Stimulated activated CD4-positive, alpha-beta T cell treated with anti-CD3 and anti-CD28 coated beads, TNF-alpha, amount 100 ng/mL, for 48 hours (primary cell): Measurements from ENCODE around the gene TMED9.
"Not testable (repeated sequence)": the region's sequence is repeated elsewhere in the genome, so short reads cannot be mapped to it uniquely, and the experiment has no call there.

Experiments
- DNase-seq, 3 donors: peaks; one replicate each; pipeline ENCODE4 v3.0.0-alpha.2; 2020; ENCODE audit warnings: low read depth in 3 of 3

Gene TMED9

DNA sequence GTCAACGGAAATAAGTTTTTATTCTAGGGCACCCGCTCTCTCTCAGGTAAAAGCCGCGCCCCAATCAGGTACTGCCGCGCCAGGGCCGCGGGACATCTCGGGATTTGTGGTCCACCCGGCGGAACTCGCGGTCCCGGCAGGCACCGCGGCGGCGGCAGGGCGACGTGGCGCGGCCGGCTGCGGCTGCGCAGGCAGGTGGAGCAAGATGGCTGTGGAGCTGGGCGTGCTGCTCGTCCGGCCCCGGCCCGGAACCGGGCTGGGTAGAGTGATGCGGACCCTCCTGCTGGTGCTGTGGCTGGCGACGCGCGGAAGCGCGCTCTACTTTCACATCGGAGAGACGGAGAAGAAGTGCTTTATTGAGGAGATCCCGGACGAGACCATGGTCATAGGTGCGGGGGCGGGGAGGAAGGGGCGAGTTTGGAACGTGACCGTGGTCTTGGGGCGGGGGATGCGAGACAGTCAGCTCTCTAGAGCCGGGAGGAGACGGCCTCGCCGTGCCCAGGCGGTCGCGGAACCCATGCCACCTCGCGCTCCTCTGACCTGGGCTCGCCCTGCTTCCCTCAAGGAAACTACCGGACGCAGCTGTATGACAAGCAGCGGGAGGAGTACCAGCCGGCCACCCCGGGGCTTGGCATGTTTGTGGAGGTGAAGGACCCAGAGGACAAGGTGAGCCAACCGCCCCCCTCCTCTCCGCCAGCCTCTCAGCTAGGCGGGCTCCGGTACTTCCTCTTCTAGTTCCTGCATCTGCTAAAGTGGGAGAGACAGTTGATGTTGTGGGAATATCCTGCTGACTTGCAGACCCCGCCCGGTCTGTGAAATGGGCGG is at the start of gene TMED9:
TMED9 (plus strand) TSS at position 194 of the 825 bp plus-strand sequence; CDS start at position 206, 12 bp downstream.
- DNase-seq, result peak; percentile 77 to 81 (median 78)

DNA sequence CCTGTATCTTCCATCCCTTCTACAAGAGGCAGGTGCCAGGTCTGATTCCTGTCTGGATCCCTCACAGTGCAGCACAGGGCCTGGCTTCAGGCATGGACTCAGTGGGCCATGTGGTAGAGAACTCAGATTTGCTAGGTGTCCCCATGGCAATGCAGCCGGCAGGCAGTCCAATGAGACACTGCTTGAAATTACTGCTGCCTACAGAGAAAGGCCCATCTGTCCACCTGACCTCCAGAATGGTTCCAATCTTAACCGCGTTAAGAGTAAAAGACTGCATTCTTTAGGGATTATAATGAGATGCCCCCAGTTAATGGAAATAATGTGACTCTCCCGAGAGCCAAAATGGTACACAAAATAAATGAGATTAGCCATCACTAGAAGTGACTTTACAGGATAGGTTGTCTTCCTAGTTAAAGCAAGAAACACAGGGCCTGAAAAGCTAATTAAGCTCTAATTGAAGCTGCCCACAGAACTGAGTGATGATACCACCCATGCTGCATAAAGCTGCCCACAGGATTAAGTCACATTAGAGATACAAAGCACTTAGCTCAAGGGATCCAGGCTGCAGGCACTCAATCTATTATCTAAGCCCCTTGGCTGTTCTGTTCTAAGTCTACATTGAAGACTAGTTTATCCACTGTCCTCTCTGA is 49.1 kb upstream of the TMED9 start:
- DNase-seq, result no peak

- DNase-seq, result no peak
These were observed 46.3 kb upstream of the TMED9 start for GRCh38 chr5:177545487-177546257.

DNA sequence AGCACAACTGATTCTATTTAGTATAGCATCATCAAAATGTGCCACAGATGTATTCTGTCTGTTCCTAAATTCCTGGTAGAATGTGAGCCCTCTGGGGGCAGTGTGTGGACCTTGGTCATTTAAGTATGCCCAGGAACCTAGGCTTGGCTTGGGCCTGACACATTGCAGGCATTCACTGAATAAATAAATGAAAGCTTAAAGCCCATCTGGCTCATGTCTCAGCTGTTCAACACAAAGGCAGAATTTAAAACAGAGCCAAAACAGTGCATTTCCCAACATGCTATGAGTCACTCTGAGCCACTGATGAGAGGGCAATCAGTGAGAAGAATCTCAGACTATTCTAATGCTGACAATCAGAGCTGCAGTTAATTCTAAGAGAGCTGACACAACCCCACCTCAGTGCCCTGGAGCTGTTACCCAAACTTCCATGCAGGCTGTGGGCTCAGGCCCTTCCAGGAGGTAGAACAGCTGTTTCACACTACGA is 45.7 kb upstream of the TMED9 start:
- DNase-seq, result no peak

GRCh38 chr5:177547736-177548135 is 44.3 kb upstream of the TMED9 start:
- DNase-seq, result no peak

GRCh38 chr5:177548495-177548894 is 43.5 kb upstream of the TMED9 start:
- DNase-seq, result no peak

GRCh38 chr5:177550122-177550521 is 41.9 kb upstream of the TMED9 start:
- no peak for DNase-seq

DNA sequence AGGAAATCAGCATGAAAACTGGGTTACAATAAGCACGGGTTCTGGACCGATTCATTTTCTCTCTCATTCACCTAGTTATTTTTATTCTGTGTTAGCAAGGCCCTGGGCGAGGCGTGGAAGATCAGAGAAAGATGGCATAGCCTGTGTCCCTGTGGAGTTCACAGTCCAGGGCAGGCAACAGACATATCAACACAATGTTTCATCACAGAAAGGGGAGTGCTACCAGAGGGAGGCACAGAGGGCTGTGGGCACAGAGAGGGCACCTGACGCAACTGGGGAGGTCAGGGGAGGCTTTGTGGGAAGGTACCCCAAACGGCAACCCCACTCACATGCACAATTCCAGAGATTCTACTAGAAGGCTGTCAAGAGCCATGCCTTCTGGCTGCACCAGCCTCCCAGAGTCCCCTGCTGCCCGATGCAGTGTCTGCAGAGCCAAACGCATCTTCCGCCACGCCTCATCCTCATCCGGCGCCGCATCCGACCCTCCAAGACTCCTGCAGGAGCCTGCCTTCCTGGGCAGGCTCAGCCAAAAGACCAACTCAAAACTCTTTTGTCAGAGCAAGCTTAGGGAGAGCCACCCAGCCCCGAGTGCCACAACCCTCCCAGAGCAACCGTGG is 39.1 kb upstream of the TMED9 start:
- DNase-seq, result no peak

DNA sequence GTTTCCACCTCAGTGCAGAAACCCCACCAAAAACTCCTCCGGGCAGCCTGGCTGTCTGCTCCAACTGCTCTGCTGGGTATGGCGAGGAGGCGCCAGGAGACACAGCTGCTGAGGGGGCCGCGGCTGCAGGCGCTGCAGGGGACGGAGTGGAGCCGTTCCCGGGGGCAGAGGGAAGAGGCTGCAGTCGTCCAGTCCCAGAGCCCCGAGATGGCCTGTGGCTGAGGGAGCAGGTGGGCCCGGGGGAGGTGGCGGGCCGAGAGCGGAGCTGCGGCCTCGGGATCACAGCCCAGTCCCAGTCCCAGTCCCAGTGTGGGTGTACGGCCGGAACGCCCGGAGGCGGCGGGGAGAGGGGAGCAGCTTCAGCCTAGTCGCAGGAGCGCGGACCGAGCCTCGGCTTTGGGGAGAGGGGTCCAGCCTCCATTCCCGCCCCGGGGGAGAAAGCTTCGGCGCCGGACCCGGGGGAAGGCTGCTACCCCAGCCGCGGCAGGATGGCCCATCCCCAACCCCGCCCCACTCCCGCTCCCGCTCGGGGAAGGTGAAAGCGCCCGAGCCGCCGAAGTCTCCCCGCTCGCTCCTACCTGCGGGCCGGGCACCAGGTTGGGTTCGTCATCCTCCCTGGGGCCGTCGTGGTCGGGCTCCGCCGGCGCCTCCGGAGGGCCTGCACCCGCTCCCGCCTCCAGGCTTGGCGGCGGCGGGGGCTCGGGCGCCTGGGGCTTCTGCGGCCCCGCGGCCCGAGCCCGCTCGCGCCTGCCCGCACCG is 38.2 kb upstream of the TMED9 start:
- DNase-seq, result peak in 2 of 3 donors; percentile 20 to 55

DNA sequence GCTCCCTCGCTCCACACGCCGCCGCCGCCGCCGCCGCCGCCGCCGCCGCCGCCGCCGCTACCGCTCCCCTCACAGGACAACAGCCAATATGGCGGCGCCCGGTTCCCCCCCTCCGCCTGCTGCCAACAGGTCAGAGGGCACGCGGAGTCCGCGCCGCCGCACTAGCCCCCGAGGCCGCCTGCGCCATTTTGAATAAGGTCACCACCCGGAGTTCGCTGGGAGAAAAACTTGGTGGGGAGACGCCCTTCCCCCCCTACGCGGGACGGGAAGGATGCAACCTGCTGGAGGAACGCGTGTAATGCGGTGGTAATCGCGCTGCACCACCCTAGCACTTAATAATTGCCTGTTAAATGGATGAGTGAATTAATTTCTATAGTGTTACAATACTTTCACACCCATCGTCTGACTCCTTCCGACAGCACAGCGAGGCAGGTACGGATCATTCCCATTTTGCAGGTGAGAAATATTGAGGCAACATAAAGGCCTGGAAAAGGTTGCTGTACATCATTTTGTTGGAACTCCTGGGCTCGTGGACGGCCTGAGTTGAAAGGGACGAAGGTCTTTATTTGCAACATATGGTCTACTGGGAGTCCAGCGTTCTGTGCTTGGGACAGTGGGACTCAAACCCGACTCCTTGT is 37.4 kb upstream of the TMED9 start, which contains the start of gene FAM193B:
FAM193B (minus strand) TSS at position 90 of the 638 bp plus-strand sequence. CDS start 105 bp downstream, outside the sequence.
- peak; percentile 89 to 92 (median 92) for DNase-seq

DNA sequence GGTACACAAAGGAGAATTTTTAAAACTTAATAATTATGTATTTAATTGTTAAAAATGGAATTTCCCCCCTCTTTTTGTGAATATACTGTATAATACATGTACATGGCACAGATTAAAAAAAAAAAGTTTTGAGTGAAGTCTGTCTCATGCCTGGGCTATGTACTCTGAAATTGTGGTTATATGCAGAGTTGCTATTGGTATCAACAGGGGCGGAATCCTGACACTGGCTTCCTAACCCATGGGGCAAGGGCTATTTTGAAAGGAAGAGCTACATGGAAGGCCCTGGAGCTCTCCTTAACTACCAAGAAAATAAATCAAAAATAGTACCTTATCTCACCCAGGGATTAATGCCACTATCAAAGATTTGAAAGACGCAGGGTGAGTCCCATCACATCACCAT is 36.8 kb upstream of the TMED9 start:
- no peak for DNase-seq

DNA sequence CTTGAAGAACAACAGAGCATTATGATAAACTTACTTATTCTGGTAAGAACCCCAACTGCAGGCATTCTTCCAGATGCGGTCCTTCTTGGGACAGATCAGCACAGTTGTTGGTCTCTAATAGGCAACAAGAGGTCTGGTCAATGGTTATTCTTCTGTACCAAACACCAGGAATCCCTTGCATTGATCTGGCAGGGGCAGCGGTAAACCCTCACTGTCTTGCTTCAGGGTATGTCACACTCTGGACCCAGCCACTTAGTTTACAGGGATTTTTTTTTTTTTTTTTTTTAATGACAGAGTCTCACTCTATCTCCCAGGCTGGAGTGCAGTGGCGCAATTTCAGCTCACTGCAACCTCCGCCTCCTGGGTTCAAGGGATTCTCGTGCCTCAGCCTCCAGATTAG is 36.3 kb upstream of the TMED9 start:
- no peak for DNase-seq

DNA sequence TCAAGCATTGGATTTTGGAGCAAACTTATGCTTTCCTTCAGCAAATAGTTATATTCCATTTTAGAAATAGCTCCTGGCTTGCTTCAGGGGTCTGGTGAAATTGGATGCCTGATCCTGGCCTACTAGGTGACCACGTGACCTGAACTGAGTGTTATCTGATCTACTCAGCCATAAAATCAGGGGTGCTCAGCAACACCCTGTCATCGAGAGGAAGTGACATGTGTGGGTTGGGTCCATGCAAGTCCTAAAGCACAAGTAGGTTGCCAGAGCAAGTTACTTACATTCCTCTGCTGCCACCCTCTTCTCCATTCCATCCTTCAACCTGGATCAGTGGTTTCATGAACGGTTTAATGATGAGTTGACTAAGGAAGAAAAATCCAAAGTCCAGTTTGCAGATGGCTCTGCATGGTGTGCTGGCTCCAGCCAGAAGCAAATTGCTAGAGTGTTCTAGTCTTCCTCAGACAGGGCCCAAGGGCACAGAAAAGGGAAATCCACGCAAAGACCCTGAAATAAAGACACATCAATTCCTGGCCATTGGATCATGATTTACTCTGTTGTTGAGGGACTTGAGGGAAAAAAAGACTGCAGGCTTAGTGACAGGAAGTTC is 34.9 kb upstream of the TMED9 start:
- no peak for DNase-seq

DNA sequence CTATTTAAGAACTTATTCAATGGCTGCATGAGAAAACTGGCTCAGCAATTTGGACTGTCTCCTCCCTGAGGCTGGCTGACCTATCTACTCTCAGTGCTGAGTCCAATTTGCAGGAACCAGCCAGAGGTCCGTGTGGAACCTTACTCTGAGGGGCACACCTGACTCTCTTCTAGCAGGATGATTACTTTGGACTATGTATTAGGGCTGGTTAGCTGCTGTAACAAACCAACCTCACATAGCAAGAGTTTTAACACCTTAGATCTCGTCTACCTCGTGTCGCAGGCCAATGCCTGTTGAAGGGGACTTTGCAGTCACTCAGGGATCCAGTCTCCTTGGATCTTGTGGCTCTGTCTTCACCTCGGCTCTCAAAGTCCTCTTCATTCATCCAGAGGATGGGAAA is 34.2 kb upstream of the TMED9 start:
- DNase-seq, result no peak

DNA sequence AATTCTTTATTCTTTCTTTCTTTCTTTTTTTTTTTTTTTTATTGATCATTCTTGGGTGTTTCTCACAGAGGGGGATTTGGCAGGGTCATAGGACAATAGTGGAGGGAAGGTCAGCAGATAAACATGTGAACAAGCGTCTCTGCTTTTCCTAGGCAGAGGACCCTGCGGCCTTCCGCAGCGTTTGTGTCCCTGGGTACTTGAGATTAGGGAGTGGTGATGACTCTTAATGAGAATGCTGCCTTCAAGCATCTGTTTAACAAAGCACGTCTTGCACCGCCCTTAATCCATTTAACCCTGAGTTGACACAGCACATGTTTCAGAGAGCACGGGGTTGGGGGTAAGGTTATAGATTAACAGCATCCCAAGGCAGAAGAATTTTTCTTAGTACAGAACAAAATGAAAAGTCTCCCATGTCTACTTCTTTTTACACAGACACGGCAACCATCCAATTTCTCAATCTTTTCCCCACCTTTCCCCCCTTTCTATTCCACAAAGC is 32.5 kb upstream of the TMED9 start:
- not testable (repeated sequence) for DNase-seq

DNA sequence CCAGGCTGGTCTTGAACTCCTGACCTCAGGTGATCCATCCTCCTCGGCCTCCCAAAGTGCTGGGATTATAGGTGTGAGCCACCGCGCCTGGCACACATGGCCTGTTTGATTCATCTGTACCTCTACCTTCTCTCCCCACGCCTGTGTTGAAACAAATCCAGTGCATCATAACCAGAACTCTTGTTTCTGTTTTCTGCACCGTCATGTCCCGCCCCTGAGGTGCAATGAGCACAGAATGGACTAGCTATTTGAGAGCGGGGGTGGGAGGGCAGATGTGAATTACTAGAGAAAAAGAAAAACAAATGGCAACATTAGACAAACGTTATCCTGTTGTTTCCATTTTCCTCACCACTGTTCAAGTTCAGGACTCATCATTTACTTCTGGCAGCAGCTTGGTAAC is 27.0 kb upstream of the TMED9 start:
- no peak for DNase-seq

DNA sequence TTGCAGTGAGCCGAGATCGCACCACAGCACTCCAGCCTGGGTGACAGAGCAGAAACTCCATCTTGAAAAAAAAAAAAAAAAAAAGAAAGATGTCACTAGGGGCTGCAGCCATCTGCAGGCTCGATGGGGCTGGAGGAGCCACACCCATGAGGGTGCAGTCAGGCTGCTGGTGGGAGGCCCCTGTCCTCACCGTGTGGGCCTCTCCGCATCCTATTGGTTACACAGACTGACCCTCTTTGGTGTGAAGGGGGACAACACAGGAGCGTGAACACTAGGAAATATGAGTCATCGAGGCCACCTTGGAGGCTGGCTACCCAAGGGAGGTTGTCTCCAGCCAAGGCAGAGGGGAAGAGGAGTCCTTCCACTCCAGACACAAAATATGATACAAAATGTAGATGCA is 23.7 kb upstream of the TMED9 start:
- no peak for DNase-seq

DNA sequence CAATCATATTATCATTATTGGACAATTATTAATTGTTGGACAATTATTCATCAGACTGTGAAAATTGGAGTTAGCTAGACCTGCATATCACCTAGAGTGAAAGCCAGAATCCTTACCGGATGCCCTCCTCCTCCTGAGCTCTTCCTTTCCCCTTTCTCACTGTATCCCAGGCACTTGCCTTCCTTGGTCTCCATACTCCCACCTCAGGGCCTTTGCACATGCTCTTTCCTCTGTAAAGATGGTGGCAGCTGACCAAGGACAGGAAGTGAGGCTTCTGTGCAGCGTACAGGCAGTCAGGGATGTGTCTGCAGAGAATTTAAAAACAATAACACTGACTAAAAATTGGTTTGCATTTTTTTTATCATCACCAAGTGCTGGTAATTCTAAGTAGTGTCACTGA is 22.1 kb upstream of the TMED9 start:
- DNase-seq, result no peak

DNA sequence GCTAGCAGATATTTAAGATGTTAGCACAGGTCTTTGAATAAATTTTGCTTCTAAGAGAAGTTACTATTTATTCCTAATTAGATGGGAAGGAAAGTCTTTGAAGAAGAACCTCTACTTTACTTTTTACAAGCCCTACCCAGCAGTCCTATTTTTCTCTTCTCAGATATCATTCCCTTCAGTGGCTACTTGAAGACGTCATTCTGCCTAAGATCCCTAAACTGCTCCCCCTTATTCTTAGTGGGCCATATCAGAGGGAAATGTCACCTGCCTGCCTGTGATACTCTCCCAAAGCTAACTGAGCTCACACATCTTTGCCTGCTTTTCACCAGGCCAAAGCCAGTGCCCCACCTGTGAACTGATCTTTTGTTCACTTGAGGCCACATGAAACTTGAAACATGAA is 16.5 kb upstream of the TMED9 start:
- no peak for DNase-seq

DNA sequence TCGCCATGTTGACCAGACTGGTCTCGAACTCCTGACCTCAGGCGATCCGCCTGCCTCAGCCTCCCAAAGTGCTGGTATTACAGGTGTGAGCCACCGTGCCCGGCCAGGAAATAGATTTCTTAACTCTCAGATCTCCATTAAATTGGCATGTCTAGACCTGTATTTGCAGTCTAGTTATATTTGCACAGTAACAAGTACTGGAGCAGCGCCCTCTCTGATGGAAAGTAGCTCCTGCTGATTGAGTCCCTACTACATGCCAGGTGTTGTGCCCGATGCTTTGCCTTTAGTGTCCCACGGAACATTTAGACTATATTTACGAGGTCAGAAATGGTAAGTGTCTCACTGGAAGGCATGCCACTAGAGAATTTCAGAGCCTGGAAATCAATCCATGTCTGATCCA is 15.8 kb upstream of the TMED9 start:
- DNase-seq, result no peak
